ENCODE measurements around the gene DTYMK. TPM values are rescaled to one million over a fixed set of nuclear protein-coding genes. Genes with fewer than 3 reads are reported as not detected.

The DTYMK gene
- polyA plus RNA-seq, 4 donors: 14.3 to 59.3 (median 19.1) TPM

- no peak overlapping the region for H3K27ac ChIP-seq (ENCODE audit: low read depth in 1 of 3, low read length in 2 of 3)
- FAIRE-seq (no peak), DNase-seq (peak in 1 of 2 donors; percentile 31)
- peaks cover 0 to 6% of the 10 kb centered on the region in 2 donors for H3K9me3 ChIP-seq (ENCODE audit: control insufficient read depth in 2 of 2, insufficient read depth in 1 of 2, low read depth in 1 of 2, low read length in 1 of 2)
- H3K4me3 ChIP-seq (ENCODE audit: low read depth in 1 of 3, low read length in 3 of 3): no peak overlapping the region
- 15 to 54% (median 34%) methylated on average over 2 of the region's 2 CpGs for WGBS, 3 donors
- no peaks in the 10 kb centered on the region for H3K27me3 ChIP-seq (ENCODE audit: control insufficient read depth in 3 of 3, insufficient read depth in 3 of 3, low read length in 3 of 3)
- peaks cover 0 to 35% (median 0%) of the 10 kb centered on the region in 3 donors for H3K36me3 ChIP-seq (ENCODE audit: control insufficient read depth in 3 of 3, insufficient read depth in 2 of 3, low read depth in 1 of 3, low read length in 3 of 3)
- H3K4me1 ChIP-seq (ENCODE audit: control insufficient read depth in 3 of 3, insufficient read depth in 2 of 3, low read depth in 1 of 3, low read length in 2 of 3): peaks cover 0 to 5% (median 4%) of the 10 kb centered on the region in 3 donors
These were observed 45.0 kb downstream of the DTYMK start for GRCh38 chr2:241641631-241642030.

GRCh38 chr2:241640165-241640795 is 46.3 kb downstream of the DTYMK start:
- Histone ChIP-seq H3K27me3 (ENCODE audit: control insufficient read depth in 3 of 3, insufficient read depth in 3 of 3, low read length in 3 of 3) (no peaks in the 10 kb centered on the region), H3K36me3 (ENCODE audit: control insufficient read depth in 3 of 3, insufficient read depth in 2 of 3, low read depth in 1 of 3, low read length in 3 of 3) (peaks cover 0 to 29% (median 0%) of the 10 kb centered on the region in 3 donors), H3K4me1 (ENCODE audit: control insufficient read depth in 3 of 3, insufficient read depth in 2 of 3, low read depth in 1 of 3, low read length in 2 of 3) (peaks cover 6 to 8% (median 6%) of the 10 kb centered on the region in 3 donors), H3K4me3 (ENCODE audit: low read depth in 1 of 3, low read length in 3 of 3) (no peak overlapping the region), H3K9me3 (ENCODE audit: control insufficient read depth in 2 of 2, insufficient read depth in 1 of 2, low read depth in 1 of 2, low read length in 1 of 2) (peaks cover 0 to 6% of the 10 kb centered on the region in 2 donors), H3K27ac (ENCODE audit: low read depth in 1 of 3, low read length in 2 of 3) (no peak overlapping the region)
- DNase-seq: no peak
- no peak for FAIRE-seq
- WGBS, 3 donors: 87 to 90% (median 90%) methylated on average over 8 of the region's 8 CpGs

DNA sequence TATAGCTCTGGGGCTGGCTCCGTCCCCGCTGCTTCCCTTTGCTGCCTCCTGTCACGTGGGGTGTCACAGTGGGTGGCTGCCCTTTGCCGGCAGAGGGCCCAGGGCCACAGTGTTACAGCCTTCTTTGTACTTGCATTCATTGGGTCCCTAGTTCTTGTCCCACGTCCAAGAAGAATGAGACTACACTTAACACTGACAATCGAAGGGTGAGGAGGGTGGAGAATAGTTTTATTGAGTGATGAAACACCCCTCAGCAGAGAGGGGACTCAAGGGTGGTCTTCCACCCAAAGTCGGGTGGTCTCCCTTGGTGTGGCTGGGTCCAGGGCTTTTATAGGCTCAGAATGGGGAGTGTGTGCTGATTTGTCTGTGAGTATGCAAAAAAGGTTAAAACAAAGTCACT is 47.2 kb downstream of the DTYMK start:
- FAIRE-seq: no peak
- peaks cover 0 to 27% (median 0%) of the 10 kb centered on the region in 3 donors for H3K36me3 ChIP-seq (ENCODE audit: control insufficient read depth in 3 of 3, insufficient read depth in 2 of 3, low read depth in 1 of 3, low read length in 3 of 3)

DNA sequence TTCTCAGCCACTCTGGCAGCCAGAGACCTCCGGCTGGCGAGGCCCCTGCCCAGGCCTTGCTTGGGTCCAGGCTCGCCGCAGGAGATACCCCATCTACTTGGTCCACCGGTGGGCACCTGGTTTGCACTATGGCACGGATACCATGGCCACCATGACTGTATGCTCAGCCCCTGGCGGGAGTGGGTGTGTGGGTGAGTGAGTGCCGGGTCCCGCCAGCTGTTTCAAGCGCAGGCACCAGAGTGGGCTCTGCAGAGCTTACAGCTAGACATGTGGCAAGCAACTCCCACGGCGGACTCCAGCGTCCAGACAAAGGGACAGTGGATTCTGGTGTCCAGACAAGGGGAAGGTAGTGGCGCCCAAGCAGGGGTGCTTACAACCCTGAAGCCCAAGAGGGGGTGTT is 47.7 kb downstream of the DTYMK start:
- H3K4me3 ChIP-seq (ENCODE audit: low read depth in 1 of 3, low read length in 3 of 3): no peak overlapping the region
- 97 to 99% (median 99%) methylated on average over 13 to 14 of the region's 14 CpGs for WGBS, 3 donors
- peaks cover 0 to 6% of the 10 kb centered on the region in 2 donors for H3K9me3 ChIP-seq (ENCODE audit: control insufficient read depth in 2 of 2, insufficient read depth in 1 of 2, low read depth in 1 of 2, low read length in 1 of 2)
- peaks cover 6 to 8% (median 7%) of the 10 kb centered on the region in 3 donors for H3K4me1 ChIP-seq (ENCODE audit: control insufficient read depth in 3 of 3, insufficient read depth in 2 of 3, low read depth in 1 of 3, low read length in 2 of 3)
- FAIRE-seq (no peak), DNase-seq (no peak)
- H3K36me3 ChIP-seq (ENCODE audit: control insufficient read depth in 3 of 3, insufficient read depth in 2 of 3, low read depth in 1 of 3, low read length in 3 of 3): peaks cover 0 to 25% (median 0%) of the 10 kb centered on the region in 3 donors
- H3K27me3 ChIP-seq (ENCODE audit: control insufficient read depth in 3 of 3, insufficient read depth in 3 of 3, low read length in 3 of 3): no peaks in the 10 kb centered on the region
- no peak overlapping the region for H3K27ac ChIP-seq (ENCODE audit: low read depth in 1 of 3, low read length in 2 of 3)

More for the DNA sequence above, 47.2 kb downstream of the DTYMK start:
- Histone ChIP-seq H3K4me1 (ENCODE audit: control insufficient read depth in 3 of 3, insufficient read depth in 2 of 3, low read depth in 1 of 3, low read length in 2 of 3) (peaks cover 6 to 8% (median 7%) of the 10 kb centered on the region in 3 donors), H3K27ac (ENCODE audit: low read depth in 1 of 3, low read length in 2 of 3) (no peak overlapping the region), H3K27me3 (ENCODE audit: control insufficient read depth in 3 of 3, insufficient read depth in 3 of 3, low read length in 3 of 3) (no peaks in the 10 kb centered on the region), H3K9me3 (ENCODE audit: control insufficient read depth in 2 of 2, insufficient read depth in 1 of 2, low read depth in 1 of 2, low read length in 1 of 2) (peaks cover 0 to 6% of the 10 kb centered on the region in 2 donors), H3K4me3 (ENCODE audit: low read depth in 1 of 3, low read length in 3 of 3) (no peak overlapping the region)
- 97 to 98% (median 97%) methylated on average over 7 of the region's 7 CpGs for WGBS, 3 donors
- no peak for DNase-seq

- WGBS, 3 donors: 1% methylated on average over 45 to 67 of the region's 67 CpGs
- peak overlapping the region; percentile 74 to 94 (median 93) for H3K4me3 ChIP-seq (ENCODE audit: low read depth in 1 of 3, low read length in 3 of 3)
- peak overlapping the region in 2 of 3 donors; percentile 96 to 99 for H3K27ac ChIP-seq (ENCODE audit: low read depth in 1 of 3, low read length in 2 of 3)
- H3K27me3 ChIP-seq (ENCODE audit: control insufficient read depth in 3 of 3, insufficient read depth in 3 of 3, low read length in 3 of 3): no peaks in the 10 kb centered on the region
- DNase-seq (no peak), FAIRE-seq (no peak)
- H3K36me3 ChIP-seq (ENCODE audit: control insufficient read depth in 3 of 3, insufficient read depth in 2 of 3, low read depth in 1 of 3, low read length in 3 of 3): peaks cover 3 to 26% (median 5%) of the 10 kb centered on the region in 3 donors
- H3K9me3 ChIP-seq (ENCODE audit: control insufficient read depth in 2 of 2, insufficient read depth in 1 of 2, low read depth in 1 of 2, low read length in 1 of 2): peaks cover 0 to 6% of the 10 kb centered on the region in 2 donors
- peaks cover 6 to 8% (median 7%) of the 10 kb centered on the region in 3 donors for H3K4me1 ChIP-seq (ENCODE audit: control insufficient read depth in 3 of 3, insufficient read depth in 2 of 3, low read depth in 1 of 3, low read length in 2 of 3)
These were observed 48.6 kb downstream of the DTYMK start for GRCh38 chr2:241637795-241638660.

GRCh38 chr2:241637018-241637794 is 49.4 kb downstream of the DTYMK start, which contains the start of the genes ATG4B and THAP4:
Gene ATG4B, plus strand, starts transcription at chr2:241637693. Its CDS starts 22 bp downstream, at chr2:241637715.
Gene THAP4, minus strand, starts transcription at chr2:241637158. Its CDS starts 141 bp downstream, at chr2:241637017.
- H3K27me3 ChIP-seq (ENCODE audit: control insufficient read depth in 3 of 3, insufficient read depth in 3 of 3, low read length in 3 of 3): no peaks in the 10 kb centered on the region
- peak within 1 kb of the TSS; percentile 74 to 94 (median 93) for H3K4me3 ChIP-seq (ENCODE audit: low read depth in 1 of 3, low read length in 3 of 3)
- WGBS, 3 donors: 0% methylated on average over 54 to 123 of the region's 123 CpGs
- DNase-seq (peak; percentile 82 to 95), FAIRE-seq (no peak)
- H3K27ac ChIP-seq (ENCODE audit: low read depth in 1 of 3, low read length in 2 of 3): peak within 1 kb of the TSS; percentile 95 to 99 (median 96)
- peaks cover 7 to 34% (median 10%) of the 10 kb centered on the region in 3 donors for H3K36me3 ChIP-seq (ENCODE audit: control insufficient read depth in 3 of 3, insufficient read depth in 2 of 3, low read depth in 1 of 3, low read length in 3 of 3)
- H3K4me1 ChIP-seq (ENCODE audit: control insufficient read depth in 3 of 3, insufficient read depth in 2 of 3, low read depth in 1 of 3, low read length in 2 of 3): peaks cover 6 to 8% (median 7%) of the 10 kb centered on the region in 3 donors
- H3K9me3 ChIP-seq (ENCODE audit: control insufficient read depth in 2 of 2, insufficient read depth in 1 of 2, low read depth in 1 of 2, low read length in 1 of 2): peaks cover 0 to 6% of the 10 kb centered on the region in 2 donors

GRCh38 chr2:241636182-241637017 is 50.2 kb downstream of the DTYMK start:
- Histone ChIP-seq H3K9me3 (ENCODE audit: control insufficient read depth in 2 of 2, insufficient read depth in 1 of 2, low read depth in 1 of 2, low read length in 1 of 2) (peaks cover 0 to 6% of the 10 kb centered on the region in 2 donors), H3K4me1 (ENCODE audit: control insufficient read depth in 3 of 3, insufficient read depth in 2 of 3, low read depth in 1 of 3, low read length in 2 of 3) (peaks cover 4 to 8% (median 7%) of the 10 kb centered on the region in 3 donors), H3K27ac (ENCODE audit: low read depth in 1 of 3, low read length in 2 of 3) (peak overlapping the region; percentile 77 to 99 (median 96)), H3K27me3 (ENCODE audit: control insufficient read depth in 3 of 3, insufficient read depth in 3 of 3, low read length in 3 of 3) (no peaks in the 10 kb centered on the region), H3K4me3 (ENCODE audit: low read depth in 1 of 3, low read length in 3 of 3) (peak overlapping the region; percentile 72 to 94 (median 93)), H3K36me3 (ENCODE audit: control insufficient read depth in 3 of 3, insufficient read depth in 2 of 3, low read depth in 1 of 3, low read length in 3 of 3) (peaks cover 7 to 41% (median 11%) of the 10 kb centered on the region in 3 donors)
- DNase-seq (peak; percentile 63 to 78), FAIRE-seq (no peak)
- WGBS, 3 donors: 0 to 1% (median 0%) methylated on average over 54 to 97 of the region's 97 CpGs

Data from small intestine (tissue), 7 donors.